ENCODE measurements around the gene ESPN.
"Not testable (repeated sequence)": the region's sequence is repeated elsewhere in the genome, so short reads cannot be mapped to it uniquely, and the experiment has no call there.

The ESPN gene

GRCh38 chr1:6424619-6425593, at the start of gene ESPN:
Gene ESPN, plus strand, starts transcription at chr1:6424776. Its CDS starts 180 bp downstream, at chr1:6424956.
- DNase-seq (ENCODE audit: low read depth): no peak

- DNase-seq (ENCODE audit: low read depth): no peak
Observed at GRCh38 chr1:6378096-6378746, 46.4 kb upstream of the ESPN start.

DNA sequence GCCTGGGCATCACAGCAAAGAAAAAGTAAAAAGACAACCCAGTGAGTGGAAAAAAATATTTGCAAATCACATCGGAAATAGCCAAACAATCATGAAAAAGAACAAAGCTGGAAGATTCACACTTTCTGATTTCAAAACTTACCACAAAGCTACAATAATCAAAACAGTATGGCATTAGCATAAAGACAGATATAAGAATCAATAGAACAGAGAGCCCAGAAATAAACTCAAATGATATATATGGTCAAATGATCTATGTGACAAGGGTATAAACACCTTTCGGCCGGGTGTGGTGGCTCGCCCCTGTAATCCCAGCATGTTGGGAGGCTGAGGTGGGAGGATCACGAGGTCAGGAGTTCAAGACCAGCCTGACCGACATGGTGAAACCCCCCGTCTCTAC, 44.5 kb upstream of the ESPN start:
- DNase-seq (ENCODE audit: low read depth): no peak

DNA sequence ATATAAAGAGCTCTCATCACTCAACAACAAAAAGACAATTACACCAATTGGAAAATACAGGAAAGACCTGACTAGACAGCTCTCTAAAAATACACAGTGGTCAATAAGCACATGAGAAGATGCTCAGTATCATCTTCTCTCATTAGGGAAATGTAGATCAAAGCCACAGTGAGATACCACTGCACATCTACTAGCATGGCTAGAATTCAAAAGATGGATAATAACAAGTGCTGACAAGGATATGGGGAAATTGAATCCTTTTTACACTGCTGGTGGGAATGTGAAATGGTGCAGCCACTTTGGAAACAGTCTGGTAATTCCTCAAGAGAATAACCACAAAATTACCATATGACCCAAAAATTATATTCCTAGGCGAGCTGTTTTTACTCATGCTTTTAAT, 40.4 kb upstream of the ESPN start:
- DNase-seq (ENCODE audit: low read depth): no peak

- DNase-seq (ENCODE audit: low read depth): peak; percentile 71
Observed at GRCh38 chr1:6384962-6385361, 39.6 kb upstream of the ESPN start.

GRCh38 chr1:6385488-6386191, 38.9 kb upstream of the ESPN start:
- DNase-seq (ENCODE audit: low read depth): peak; percentile 84

GRCh38 chr1:6386371-6386949, 38.1 kb upstream of the ESPN start:
- no peak for DNase-seq (ENCODE audit: low read depth)

DNA sequence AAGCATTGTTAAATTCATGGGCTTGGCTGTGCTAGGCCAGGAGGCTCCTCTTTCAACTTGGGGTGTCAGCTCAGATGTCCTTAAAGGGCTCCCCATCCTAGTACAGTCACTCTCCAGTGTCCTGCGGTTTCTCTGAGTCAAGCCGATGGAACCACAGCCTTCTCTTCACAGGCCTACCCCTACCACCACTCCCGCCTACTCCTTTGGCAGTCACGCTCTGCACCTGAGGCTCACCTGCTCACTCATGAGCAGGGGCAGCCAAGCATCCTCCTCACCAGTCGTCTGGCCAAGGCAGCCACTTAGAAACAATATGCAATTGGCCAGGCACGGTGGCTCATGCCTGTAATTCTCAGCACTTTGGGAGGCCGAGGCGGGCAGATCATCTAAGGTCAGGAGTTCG, 34.6 kb upstream of the ESPN start:
- no peak for DNase-seq (ENCODE audit: low read depth)

DNA sequence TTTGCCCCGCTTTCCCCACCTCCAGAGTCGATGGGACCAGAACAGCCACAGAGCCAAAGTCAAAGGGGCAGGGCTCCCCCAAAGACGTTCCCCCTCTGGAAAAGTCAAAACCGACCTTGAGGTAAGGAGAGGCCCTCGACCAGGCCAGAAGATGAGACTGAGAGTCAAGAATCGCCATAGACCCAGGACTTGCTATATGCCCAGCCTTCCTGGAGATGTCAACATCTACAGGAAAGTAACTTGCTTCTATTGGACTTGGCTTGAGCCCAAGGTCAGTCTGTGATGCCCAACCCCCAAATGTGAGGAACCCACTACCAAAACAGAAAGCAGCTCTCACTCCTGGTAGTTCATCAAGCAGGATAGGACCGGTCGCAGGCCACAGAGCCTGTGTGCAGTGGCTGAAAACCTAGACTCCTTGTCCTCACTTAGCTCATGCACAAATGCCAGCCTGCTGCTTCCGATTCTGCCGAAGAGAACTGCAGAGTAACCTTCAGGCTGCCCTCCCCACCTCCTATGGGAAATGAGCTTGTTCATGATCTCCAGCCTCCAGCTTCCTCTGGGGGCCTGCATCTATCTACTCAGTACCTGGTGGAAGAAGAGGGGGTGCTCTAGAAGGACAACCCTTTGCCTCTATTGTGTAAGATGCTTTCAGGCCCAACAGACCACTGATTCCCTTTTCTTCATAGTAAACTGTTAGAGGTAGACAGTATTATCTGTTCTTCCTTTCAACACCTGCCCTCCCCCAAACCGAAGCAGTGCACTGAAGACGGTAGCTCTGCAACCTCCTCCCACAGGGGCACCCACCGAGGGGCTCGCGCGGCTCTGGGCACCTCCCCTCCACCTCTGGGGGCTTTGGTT, 32.4 kb upstream of the ESPN start:
- DNase-seq (ENCODE audit: low read depth): no peak

- DNase-seq (ENCODE audit: low read depth): no peak
Observed at GRCh38 chr1:6392809-6393399, 31.7 kb upstream of the ESPN start.

DNA sequence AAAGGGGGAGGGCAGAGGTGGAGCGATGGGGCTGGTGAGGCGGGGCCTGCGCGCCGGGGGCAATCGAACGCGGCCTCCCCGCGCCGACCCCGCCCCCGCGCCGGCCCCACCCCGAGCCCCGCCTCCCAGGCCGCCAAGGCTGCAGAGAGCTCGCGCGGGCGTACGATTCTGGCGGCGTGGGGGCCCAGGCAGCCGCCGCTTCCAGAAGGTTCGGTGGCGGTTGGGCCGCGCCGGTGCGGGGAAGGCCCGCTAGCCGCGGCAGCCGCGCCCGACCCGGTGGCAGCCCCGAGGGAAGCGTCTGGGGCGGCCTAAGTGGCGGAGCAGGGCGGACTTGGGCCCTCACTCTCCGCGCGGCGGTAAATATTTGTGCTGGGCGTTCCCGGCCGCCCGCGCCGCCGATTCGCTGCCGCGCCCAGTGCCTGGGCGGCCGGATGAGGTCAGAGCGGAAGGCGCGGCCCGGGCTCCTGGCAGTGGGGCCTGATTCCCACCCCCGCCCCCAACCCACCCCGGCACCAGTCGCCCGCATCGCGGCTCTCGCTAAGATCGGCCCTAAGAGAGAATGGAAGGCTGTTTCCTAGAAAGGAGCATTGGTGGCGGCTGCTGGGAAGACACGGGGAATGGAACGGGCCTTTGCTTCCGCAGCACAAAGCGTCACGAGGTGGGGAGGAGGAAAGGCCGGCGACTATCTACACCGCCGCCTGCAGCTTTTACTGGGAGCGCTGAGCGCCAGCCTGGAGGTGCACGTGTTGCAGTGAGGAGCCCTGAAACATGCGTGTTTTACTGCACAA, 31.0 kb upstream of the ESPN start, which contains the start of gene ACOT7:
TSS of gene ACOT7 (minus strand) at position 368 of the 788 bp plus-strand sequence. CDS start 368 bp downstream, outside the sequence.
- peak; percentile 82 for DNase-seq (ENCODE audit: low read depth)

DNA sequence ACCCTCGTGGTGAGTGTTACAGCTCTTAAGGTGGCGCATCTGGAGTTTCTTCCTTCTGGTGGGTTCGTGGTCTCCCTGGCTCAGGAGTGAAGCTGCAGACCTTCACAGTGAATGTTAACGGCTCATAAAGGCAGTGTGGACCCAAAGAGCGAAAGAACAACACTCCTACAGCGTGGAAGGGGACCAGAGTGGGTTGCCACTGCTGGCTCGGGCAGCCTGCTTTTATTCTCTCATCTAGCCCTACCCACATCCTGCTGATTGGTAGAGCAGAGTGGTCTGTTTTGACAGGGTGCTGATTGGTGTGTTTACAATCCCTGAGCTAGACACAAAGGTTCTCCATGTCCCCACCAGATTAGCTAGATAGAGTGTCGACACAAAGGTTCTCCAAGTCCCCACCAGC, 29.4 kb upstream of the ESPN start:
- not testable (repeated sequence) for DNase-seq (ENCODE audit: low read depth)

GRCh38 chr1:6395781-6396244, 28.8 kb upstream of the ESPN start:
- not testable (repeated sequence) for DNase-seq (ENCODE audit: low read depth)

- DNase-seq (ENCODE audit: low read depth): no peak
Observed at GRCh38 chr1:6396998-6397397, 27.6 kb upstream of the ESPN start.

DNA sequence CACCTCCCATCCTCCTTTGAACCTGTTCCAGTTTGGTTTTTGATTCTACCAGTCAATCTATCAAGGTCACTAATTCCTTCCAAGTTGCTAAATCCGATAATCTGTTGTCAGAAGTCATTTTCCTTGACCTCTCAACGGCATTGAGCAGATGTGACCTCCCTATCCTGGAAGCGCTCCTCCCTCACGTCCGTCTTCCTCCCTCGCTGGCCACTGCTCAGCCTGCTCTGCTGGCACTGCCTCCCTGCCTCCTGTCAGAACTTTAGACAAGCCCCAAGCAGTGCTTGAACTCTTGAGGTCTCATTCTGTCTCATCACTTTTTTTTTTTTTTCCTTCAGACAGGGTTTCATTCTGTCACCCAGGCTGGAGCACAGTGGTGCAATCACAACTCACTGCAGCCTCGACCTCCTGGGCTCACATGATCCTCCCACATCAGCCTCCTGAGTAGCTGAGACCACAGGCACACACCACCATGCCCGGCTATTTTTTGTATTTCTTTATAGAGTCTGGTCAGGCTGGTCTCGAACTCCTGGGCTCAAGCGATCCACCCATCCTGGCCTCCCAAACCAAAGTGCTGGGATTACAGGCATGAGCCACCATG, 26.6 kb upstream of the ESPN start:
- DNase-seq (ENCODE audit: low read depth): no peak

GRCh38 chr1:6399294-6399693, 25.3 kb upstream of the ESPN start:
- no peak for DNase-seq (ENCODE audit: low read depth)

DNA sequence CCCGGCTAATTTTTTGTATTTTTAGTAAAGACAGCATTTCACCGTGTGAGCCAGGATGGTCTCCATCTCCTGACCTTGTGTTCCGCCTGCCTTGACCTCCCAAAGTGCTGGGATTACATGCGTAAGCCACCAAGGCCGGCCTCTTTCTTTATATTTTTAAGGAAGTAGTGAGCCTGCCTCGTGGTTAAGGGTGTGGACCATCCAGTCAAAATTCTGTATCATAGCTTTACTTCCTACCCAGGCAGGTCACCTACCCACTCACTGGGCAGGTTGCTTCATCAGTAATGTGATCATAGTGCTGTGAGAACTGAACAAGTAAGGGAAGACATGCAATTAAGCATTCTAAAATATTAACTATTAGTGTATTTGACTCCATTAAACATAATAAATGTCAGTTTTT, 22.9 kb upstream of the ESPN start:
- no peak for DNase-seq (ENCODE audit: low read depth)

DNA sequence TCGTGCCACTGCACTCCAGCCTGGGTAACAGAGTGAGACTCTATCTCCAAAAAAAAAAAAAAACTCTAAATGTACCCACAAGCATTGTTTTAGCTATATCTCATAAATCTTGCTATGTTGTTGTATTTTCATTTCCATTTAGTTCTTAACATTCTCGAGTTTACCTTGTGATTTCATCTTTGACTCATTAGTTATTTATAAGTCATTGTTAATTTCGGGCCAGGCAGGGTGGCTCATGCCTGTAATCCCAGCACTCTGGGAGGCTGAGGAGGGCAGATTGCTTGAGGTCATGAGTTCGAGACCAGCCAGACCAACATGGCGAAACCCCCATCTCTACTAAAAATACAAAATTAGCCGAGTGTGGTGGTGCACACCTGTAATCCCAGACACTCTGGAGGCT, 16.6 kb upstream of the ESPN start:
- no peak for DNase-seq (ENCODE audit: low read depth)

- DNase-seq (ENCODE audit: low read depth): no peak
Observed at GRCh38 chr1:6409053-6409452, 15.5 kb upstream of the ESPN start.

Measured in fibroblast of gingiva (primary cell).